DND-41 (cell line): Measurements from ENCODE around the gene GOT1.

Source experiments
- ATAC-seq: fragments of 200-7000 bp; cut with Tn5 transposase; 3 replicates; pipeline ENCODE4 v1.9.1; 2021; ENCODE audit warnings: low read depth; ENCODE audit not compliant: insufficient read depth
- DNase-seq: peaks from one replicate; pipeline ENCODE4 v3.0.0-alpha.2; 2020
- H2AFZ ChIP-seq: 2 replicates; pipeline ENCODE4 v1.6.0; 2012; ENCODE audit warnings: low read depth, low read length
- H3K27ac ChIP-seq: 2 replicates; pipeline ENCODE4 v1.5.1; 2012; ENCODE audit warnings: low read length, inconsistent platforms
- H3K27me3 ChIP-seq: fragments of 200-600 bp; sonication (generic); 2 replicates; pipeline ENCODE4 v1.6.0; 2012; ENCODE audit warnings: low read length, mild to moderate bottlenecking, inconsistent platforms; ENCODE audit not compliant: insufficient read depth, poor library complexity
- H3K36me3 ChIP-seq: 2 replicates; pipeline ENCODE4 v1.5.1; 2012; ENCODE audit warnings: low read length, inconsistent platforms; ENCODE audit not compliant: insufficient read depth
- H3K4me1 ChIP-seq: 2 replicates; pipeline ENCODE4 v1.5.1; 2012; ENCODE audit warnings: mild to moderate bottlenecking, low read length; ENCODE audit not compliant: insufficient read depth
- H3K4me2 ChIP-seq: 2 replicates; pipeline ENCODE4 v1.6.0; 2012; ENCODE audit warnings: mild to moderate bottlenecking, moderate library complexity, low read length, inconsistent platforms; ENCODE audit not compliant: insufficient read depth
- H3K4me3 ChIP-seq, 2 experiments: fragments of 200-600 bp in 1 of 2; shearing (Covaris generic) in 1 of 2; 2 replicates each; pipeline ENCODE4 v1.5.1; 2012 to 2016; ENCODE audit warnings: inconsistent platforms in 2 of 2, low read length in 2 of 2, mild to moderate bottlenecking in 2 of 2, low read depth in 1 of 2, moderate library complexity in 1 of 2
- H3K79me2 ChIP-seq: 2 replicates; pipeline ENCODE4 v1.6.0; 2012; ENCODE audit warnings: low read length, inconsistent platforms; ENCODE audit not compliant: insufficient read depth
- H3K9ac ChIP-seq: 2 replicates; pipeline ENCODE4 v1.6.0; 2012; ENCODE audit warnings: low read depth, mild to moderate bottlenecking, inconsistent platforms, low read length, moderate library complexity
- H3K9me3 ChIP-seq: 2 replicates; pipeline ENCODE4 v1.5.1; 2012; ENCODE audit warnings: low read length, moderate library complexity, mild to moderate bottlenecking, inconsistent platforms; ENCODE audit not compliant: insufficient read depth, severe bottlenecking
- H4K20me1 ChIP-seq: 2 replicates; pipeline ENCODE4 v1.6.0; 2012; ENCODE audit warnings: low read length; ENCODE audit not compliant: insufficient read depth
- CTCF ChIP-seq: IDR thresholded peaks from 2 replicates; pipeline ENCODE4 v1.5.1; 2012; ENCODE audit warnings: borderline replicate concordance, low read length, moderate library complexity, mild to moderate bottlenecking; ENCODE audit not compliant: poor library complexity, severe bottlenecking; ENCODE audit errors: extremely low read depth
- EZH2 ChIP-seq: IDR thresholded peaks from 3 replicates; pipeline ENCODE4 v1.6.1; 2012; ENCODE audit warnings: borderline replicate concordance, low read depth, mild to moderate bottlenecking, moderate library complexity, low read length, inconsistent platforms; ENCODE audit not compliant: severe bottlenecking

Gene GOT1

DNA sequence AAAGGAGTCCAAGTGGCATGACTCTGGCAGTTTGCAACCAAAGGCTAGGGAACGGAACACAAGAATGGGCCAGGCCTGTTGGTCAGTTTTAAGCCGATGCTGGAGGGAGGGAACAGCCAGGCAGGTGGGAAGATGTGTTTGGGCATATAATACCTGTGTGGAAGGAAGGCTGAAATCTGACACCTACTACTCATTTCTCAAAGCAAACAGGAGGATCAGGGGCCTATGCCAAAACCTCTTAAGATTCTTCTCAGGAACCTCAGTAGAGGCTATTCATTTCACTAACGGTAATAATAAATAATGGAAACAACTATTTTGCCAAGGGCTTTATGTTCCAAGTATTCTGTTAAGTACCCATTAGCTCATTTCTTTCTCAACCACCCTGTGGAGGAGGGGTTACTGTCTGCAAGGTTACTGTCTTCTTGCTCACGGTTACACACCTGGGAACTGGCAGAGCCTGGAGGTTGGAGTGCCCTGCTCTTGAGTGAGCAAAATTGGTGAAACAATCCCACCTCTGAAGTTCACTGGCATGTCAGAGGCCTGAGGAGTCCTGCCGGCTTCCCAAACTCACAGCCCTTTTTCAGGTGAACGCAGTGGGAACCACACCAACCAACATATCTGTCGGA is 35.5 kb downstream of the GOT1 start:
- Histone ChIP-seq H3K4me2 (no peak overlapping the region), H3K4me3 (no peak overlapping the region), H3K4me1 (peaks cover 4% of the 10 kb centered on the region), H3K79me2 (no peaks in the 10 kb centered on the region), H4K20me1 (no peaks in the 10 kb centered on the region), H3K36me3 (peaks cover 33% of the 10 kb centered on the region), H3K9ac (no peak overlapping the region), H3K9me3 (no peaks in the 10 kb centered on the region), H3K27me3 (peaks cover under 1% of the 10 kb centered on the region), H2AFZ (no peak overlapping the region), H3K27ac (no peak overlapping the region)
- TF ChIP-seq CTCF (no peak), EZH2 (no peak)
- no peak for ATAC-seq
- DNase-seq, result no peak

- no peak overlapping the region for H3K4me2 ChIP-seq
Observed at GRCh38 chr10:99394256-99394655, 36.2 kb downstream of the GOT1 start.

GRCh38 chr10:99393683-99394082 is 36.7 kb downstream of the GOT1 start:
- Histone ChIP-seq H3K4me2 (no peak overlapping the region), H4K20me1 (no peaks in the 10 kb centered on the region), H3K27ac (no peak overlapping the region), H3K9me3 (no peaks in the 10 kb centered on the region), H3K4me3 (no peak overlapping the region), H3K79me2 (no peaks in the 10 kb centered on the region), H3K36me3 (peaks cover 22% of the 10 kb centered on the region), H3K4me1 (peaks cover 4% of the 10 kb centered on the region), H3K9ac (no peak overlapping the region), H3K27me3 (peaks cover 6% of the 10 kb centered on the region), H2AFZ (no peak overlapping the region)
- DNase-seq (no peak), ATAC-seq (no peak)
- TF ChIP-seq EZH2 (no peak), CTCF (no peak)

More at GRCh38 chr10:99394256-99394655, 36.2 kb downstream of the GOT1 start:
- Histone ChIP-seq H3K27ac (no peak overlapping the region), H3K4me3 (no peak overlapping the region), H3K79me2 (no peaks in the 10 kb centered on the region), H4K20me1 (no peaks in the 10 kb centered on the region), H3K4me1 (peaks cover 4% of the 10 kb centered on the region), H3K36me3 (peaks cover 27% of the 10 kb centered on the region), H3K27me3 (peaks cover 6% of the 10 kb centered on the region), H3K9ac (no peak overlapping the region), H2AFZ (no peak overlapping the region), H3K9me3 (no peaks in the 10 kb centered on the region)
- ATAC-seq (no peak), DNase-seq (no peak)
- no peak for TF ChIP-seq CTCF
- no peak for TF ChIP-seq EZH2
